Stimulated activated memory B cell treated with anti-CD40 and anti-IgM and Interleukin-4, amounts not matched to agents 10 μg/mL and 1 μg/mL and 100 μg/mL, for 72 hours (primary cell): ENCODE data around the gene SLC15A1.
A peak's percentile ranks its signal among the peaks of the same experiment; 100 is the strongest.

Source experiments
- ATAC-seq: fragments of 150-1000 bp; cut with Tn5 transposase; 2 replicates; pipeline ENCODE4 v1.10.0; 2021
- H3K27ac Mint-ChIP-seq: one replicate; pipeline ENCODE4 v1.8.0; 2022; ENCODE audit warnings: mild to moderate bottlenecking, mixed read lengths
- H3K27me3 Mint-ChIP-seq: one replicate; pipeline ENCODE4 v1.8.0; 2022; ENCODE audit warnings: mixed read lengths
- H3K36me3 Mint-ChIP-seq: one replicate; pipeline ENCODE4 v1.8.0; 2022; ENCODE audit warnings: mixed read lengths
- H3K4me1 Mint-ChIP-seq: one replicate; pipeline ENCODE4 v1.8.0; 2022; ENCODE audit warnings: mixed read lengths
- H3K4me3 Mint-ChIP-seq: one replicate; pipeline ENCODE4 v1.8.0; 2022; ENCODE audit warnings: mild to moderate bottlenecking, moderate library complexity, mixed read lengths
- H3K9me3 Mint-ChIP-seq: one replicate; pipeline ENCODE4 v1.8.0; 2022; ENCODE audit warnings: mixed read lengths

SLC15A1 gene

DNA sequence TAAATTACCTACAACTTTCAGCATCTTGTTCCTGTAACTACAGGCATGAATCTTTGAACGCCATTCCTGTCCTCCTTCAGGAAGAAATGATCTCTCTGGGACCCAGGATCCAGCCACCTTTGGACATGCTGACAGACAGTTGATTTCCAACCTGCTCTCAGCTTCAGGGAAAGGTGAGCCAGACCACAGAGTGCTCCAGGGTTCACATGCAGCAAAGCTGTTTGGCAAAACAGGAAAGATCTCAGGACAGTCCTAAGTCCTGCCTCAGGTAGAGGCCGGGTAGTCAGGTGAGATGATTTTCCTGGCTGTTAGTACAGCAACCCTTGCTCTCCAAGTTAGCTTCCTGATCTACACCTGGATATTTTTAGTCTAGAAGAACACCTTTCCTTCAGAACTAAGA is 9.1 kb downstream of the SLC15A1 start:
- Mint-ChIP-seq H3K4me3 (no peak overlapping the region), H3K9me3 (peaks cover 8% of the 10 kb centered on the region), H3K27ac (no peak overlapping the region), H3K4me1 (no peaks in the 10 kb centered on the region), H3K36me3 (no peaks in the 10 kb centered on the region), H3K27me3 (no peaks in the 10 kb centered on the region)
- no peak for ATAC-seq

GRCh38 chr13:98742961-98743360 is 9.5 kb downstream of the SLC15A1 start:
- H3K4me1 Mint-ChIP-seq: no peaks in the 10 kb centered on the region
- no peak overlapping the region for H3K27ac Mint-ChIP-seq
- H3K9me3 Mint-ChIP-seq: peaks cover 10% of the 10 kb centered on the region
- H3K27me3 Mint-ChIP-seq: no peaks in the 10 kb centered on the region
- ATAC-seq: no peak
- no peaks in the 10 kb centered on the region for H3K36me3 Mint-ChIP-seq
- H3K4me3 Mint-ChIP-seq: no peak overlapping the region

DNA sequence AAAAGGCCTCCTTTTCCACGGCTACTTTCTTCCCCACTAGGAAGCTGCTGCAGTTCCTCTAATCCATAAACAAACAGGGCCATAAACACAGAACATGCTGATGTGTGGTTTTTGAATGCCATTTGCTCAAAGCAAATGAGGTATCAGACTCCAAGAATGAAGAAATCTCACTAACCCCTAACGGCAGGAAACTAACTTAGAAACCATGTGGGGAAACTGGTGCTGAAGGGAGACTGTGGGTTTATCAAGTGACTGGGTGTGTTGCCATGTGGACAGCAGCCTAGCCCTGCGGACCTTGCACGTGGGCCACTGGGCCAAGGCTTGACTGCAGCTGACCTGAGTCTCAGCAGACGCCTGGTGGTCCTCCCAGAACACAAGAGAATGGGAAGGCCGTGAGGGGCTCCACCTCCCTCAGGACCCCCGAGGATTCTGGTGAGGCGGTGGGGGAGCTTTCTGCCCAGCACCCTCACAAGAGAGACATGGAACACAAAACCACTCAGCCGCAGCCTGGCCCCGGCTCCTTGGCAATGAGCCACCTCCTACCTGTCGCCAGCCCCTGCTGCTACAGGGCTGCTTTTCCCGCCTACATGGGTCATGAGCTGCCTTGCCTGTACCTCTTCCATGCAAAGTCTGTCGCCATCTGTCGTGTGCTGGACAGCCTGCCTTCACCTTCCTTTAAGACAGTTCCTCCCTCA is 10.6 kb downstream of the SLC15A1 start:
- H3K36me3 Mint-ChIP-seq: no peaks in the 10 kb centered on the region
- no peak overlapping the region for H3K27ac Mint-ChIP-seq
- H3K4me3 Mint-ChIP-seq: no peak overlapping the region
- no peaks in the 10 kb centered on the region for H3K4me1 Mint-ChIP-seq
- ATAC-seq: peak; percentile 32
- peaks cover 17% of the 10 kb centered on the region for H3K9me3 Mint-ChIP-seq
- no peaks in the 10 kb centered on the region for H3K27me3 Mint-ChIP-seq

DNA sequence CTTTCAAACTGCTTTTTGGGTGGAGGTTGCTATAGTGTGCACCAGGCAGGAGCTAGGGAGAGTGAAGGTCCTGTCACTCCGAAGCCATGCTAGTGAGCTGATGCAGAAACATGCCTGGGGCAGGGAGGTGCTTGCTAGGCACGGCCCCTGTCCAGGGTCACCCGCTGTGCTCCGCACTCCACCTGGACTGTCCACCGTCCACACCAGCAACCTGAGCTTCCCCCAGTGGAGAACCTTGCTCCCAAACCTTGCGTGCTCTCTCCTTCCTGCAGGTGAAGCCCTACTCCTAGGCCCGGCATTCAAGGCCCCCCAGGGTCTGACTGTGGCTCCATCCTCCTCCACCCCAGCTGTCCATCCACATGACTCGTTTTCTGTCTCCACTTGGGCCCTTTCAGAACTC is 12.3 kb downstream of the SLC15A1 start:
- Mint-ChIP-seq H3K9me3 (peaks cover 17% of the 10 kb centered on the region), H3K4me3 (no peak overlapping the region), H3K27ac (no peak overlapping the region), H3K4me1 (no peaks in the 10 kb centered on the region), H3K27me3 (no peaks in the 10 kb centered on the region), H3K36me3 (no peaks in the 10 kb centered on the region)
- no peak for ATAC-seq

GRCh38 chr13:98738993-98739392 is 13.5 kb downstream of the SLC15A1 start:
- Mint-ChIP-seq H3K36me3 (no peaks in the 10 kb centered on the region), H3K9me3 (peaks cover 17% of the 10 kb centered on the region), H3K27ac (no peak overlapping the region), H3K4me3 (no peak overlapping the region), H3K27me3 (no peaks in the 10 kb centered on the region), H3K4me1 (no peaks in the 10 kb centered on the region)
- no peak for ATAC-seq

DNA sequence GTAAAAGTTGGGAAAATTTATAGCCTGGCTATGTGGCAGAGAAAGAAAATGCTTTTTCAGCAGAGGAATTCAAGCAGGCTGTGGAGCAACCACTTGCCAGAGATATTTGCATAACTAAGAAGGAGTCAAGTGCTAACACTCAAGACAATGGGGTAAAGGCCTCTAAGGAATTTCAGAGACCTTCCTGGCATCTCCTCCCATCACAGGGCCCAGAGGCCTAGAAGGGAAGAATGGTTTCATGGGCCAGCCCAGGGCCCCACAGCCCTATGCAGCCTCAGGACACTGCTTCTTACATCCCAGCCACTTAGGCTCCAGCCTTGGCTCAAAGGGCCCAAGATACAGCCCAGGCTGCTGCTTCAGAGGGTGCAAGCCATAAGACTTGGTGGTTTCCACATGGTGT is 14.3 kb downstream of the SLC15A1 start:
- H3K27me3 Mint-ChIP-seq: no peaks in the 10 kb centered on the region
- H3K36me3 Mint-ChIP-seq: no peaks in the 10 kb centered on the region
- no peak overlapping the region for H3K27ac Mint-ChIP-seq
- peaks cover 17% of the 10 kb centered on the region for H3K9me3 Mint-ChIP-seq
- no peak for ATAC-seq
- no peak overlapping the region for H3K4me3 Mint-ChIP-seq
- H3K4me1 Mint-ChIP-seq: no peaks in the 10 kb centered on the region

DNA sequence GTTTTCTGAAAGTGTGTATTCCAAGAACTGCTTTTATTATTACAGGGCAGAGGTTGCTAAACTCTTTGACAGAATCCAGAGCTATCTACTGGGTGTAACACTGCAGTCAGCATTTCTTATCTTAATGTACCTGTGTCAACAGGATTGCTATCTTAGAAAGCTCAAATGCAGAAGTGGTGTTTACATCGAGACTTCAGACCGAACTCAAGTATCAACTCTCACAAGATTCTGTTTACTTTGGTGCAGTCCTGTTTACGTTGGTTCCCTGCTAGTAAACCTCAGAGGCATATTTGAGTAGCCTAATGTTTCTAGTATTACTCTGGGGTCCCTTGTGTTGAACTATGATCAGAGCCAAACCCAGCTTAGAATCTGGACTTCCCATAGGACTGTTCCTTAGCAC is 20.5 kb downstream of the SLC15A1 start:
- peaks cover 3% of the 10 kb centered on the region for H3K9me3 Mint-ChIP-seq
- peaks cover 36% of the 10 kb centered on the region for H3K27me3 Mint-ChIP-seq
- no peak overlapping the region for H3K27ac Mint-ChIP-seq
- H3K4me3 Mint-ChIP-seq: no peak overlapping the region
- H3K4me1 Mint-ChIP-seq: no peaks in the 10 kb centered on the region
- no peaks in the 10 kb centered on the region for H3K36me3 Mint-ChIP-seq
- no peak for ATAC-seq

GRCh38 chr13:98731038-98731437 is 21.4 kb downstream of the SLC15A1 start:
- no peak overlapping the region for H3K27ac Mint-ChIP-seq
- H3K36me3 Mint-ChIP-seq: no peaks in the 10 kb centered on the region
- ATAC-seq: no peak
- no peak overlapping the region for H3K4me3 Mint-ChIP-seq
- peaks cover 3% of the 10 kb centered on the region for H3K9me3 Mint-ChIP-seq
- H3K4me1 Mint-ChIP-seq: no peaks in the 10 kb centered on the region
- H3K27me3 Mint-ChIP-seq: peaks cover 36% of the 10 kb centered on the region

- H3K27me3 Mint-ChIP-seq: peaks cover 36% of the 10 kb centered on the region
- H3K9me3 Mint-ChIP-seq: peaks cover 3% of the 10 kb centered on the region
- no peak overlapping the region for H3K4me3 Mint-ChIP-seq
- H3K36me3 Mint-ChIP-seq: no peaks in the 10 kb centered on the region
- ATAC-seq: no peak
- no peaks in the 10 kb centered on the region for H3K4me1 Mint-ChIP-seq
- no peak overlapping the region for H3K27ac Mint-ChIP-seq
Measured at GRCh38 chr13:98730441-98730840, 22.0 kb downstream of the SLC15A1 start.

GRCh38 chr13:98729658-98730057 is 22.8 kb downstream of the SLC15A1 start:
- Mint-ChIP-seq H3K9me3 (peaks cover 3% of the 10 kb centered on the region), H3K4me3 (no peak overlapping the region), H3K27ac (no peak overlapping the region), H3K4me1 (no peaks in the 10 kb centered on the region), H3K27me3 (peaks cover 36% of the 10 kb centered on the region), H3K36me3 (no peaks in the 10 kb centered on the region)
- no peak for ATAC-seq

- Mint-ChIP-seq H3K4me1 (no peaks in the 10 kb centered on the region), H3K36me3 (no peaks in the 10 kb centered on the region), H3K27ac (no peak overlapping the region), H3K27me3 (peaks cover 5% of the 10 kb centered on the region), H3K4me3 (no peak overlapping the region), H3K9me3 (no peaks in the 10 kb centered on the region)
- ATAC-seq: no peak
Measured at GRCh38 chr13:98722958-98723357, 29.5 kb downstream of the SLC15A1 start.

GRCh38 chr13:98721825-98722510 is 30.5 kb downstream of the SLC15A1 start:
- no peak overlapping the region for H3K27ac Mint-ChIP-seq
- peak; percentile 17 for ATAC-seq
- H3K27me3 Mint-ChIP-seq: no peaks in the 10 kb centered on the region
- no peak overlapping the region for H3K4me3 Mint-ChIP-seq
- H3K9me3 Mint-ChIP-seq: no peaks in the 10 kb centered on the region
- H3K4me1 Mint-ChIP-seq: no peaks in the 10 kb centered on the region
- no peaks in the 10 kb centered on the region for H3K36me3 Mint-ChIP-seq

- Mint-ChIP-seq H3K27me3 (no peaks in the 10 kb centered on the region), H3K27ac (no peak overlapping the region), H3K4me3 (no peak overlapping the region), H3K4me1 (no peaks in the 10 kb centered on the region), H3K36me3 (no peaks in the 10 kb centered on the region), H3K9me3 (no peaks in the 10 kb centered on the region)
- ATAC-seq: no peak
Measured at GRCh38 chr13:98719527-98720250, 32.8 kb downstream of the SLC15A1 start.

- Mint-ChIP-seq H3K36me3 (no peaks in the 10 kb centered on the region), H3K4me3 (no peak overlapping the region), H3K27ac (no peak overlapping the region), H3K27me3 (no peaks in the 10 kb centered on the region), H3K9me3 (no peaks in the 10 kb centered on the region), H3K4me1 (no peaks in the 10 kb centered on the region)
- ATAC-seq: no peak
Measured at GRCh38 chr13:98717891-98718290, 34.6 kb downstream of the SLC15A1 start.

DNA sequence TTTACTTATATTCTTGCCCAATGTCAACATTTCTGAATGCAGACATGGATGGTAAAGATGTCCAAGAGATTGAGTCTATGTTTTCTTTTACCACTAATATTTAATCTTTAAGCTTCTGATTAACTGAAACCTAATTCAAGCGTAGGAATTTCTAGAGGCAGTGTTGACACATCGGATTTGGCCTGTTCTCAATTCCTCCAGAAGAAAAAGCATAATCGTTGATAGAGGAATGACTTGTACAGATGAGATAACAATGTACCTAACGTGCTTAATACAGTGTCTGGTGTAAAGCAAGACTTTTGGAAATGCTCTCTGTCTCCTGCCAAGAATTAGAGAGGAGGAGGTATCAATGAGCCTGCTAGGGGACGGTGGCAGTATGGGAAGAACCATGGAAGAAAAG is 35.2 kb downstream of the SLC15A1 start:
- H3K36me3 Mint-ChIP-seq: no peaks in the 10 kb centered on the region
- ATAC-seq: no peak
- no peak overlapping the region for H3K4me3 Mint-ChIP-seq
- no peaks in the 10 kb centered on the region for H3K9me3 Mint-ChIP-seq
- H3K27ac Mint-ChIP-seq: no peak overlapping the region
- H3K4me1 Mint-ChIP-seq: no peaks in the 10 kb centered on the region
- H3K27me3 Mint-ChIP-seq: no peaks in the 10 kb centered on the region

DNA sequence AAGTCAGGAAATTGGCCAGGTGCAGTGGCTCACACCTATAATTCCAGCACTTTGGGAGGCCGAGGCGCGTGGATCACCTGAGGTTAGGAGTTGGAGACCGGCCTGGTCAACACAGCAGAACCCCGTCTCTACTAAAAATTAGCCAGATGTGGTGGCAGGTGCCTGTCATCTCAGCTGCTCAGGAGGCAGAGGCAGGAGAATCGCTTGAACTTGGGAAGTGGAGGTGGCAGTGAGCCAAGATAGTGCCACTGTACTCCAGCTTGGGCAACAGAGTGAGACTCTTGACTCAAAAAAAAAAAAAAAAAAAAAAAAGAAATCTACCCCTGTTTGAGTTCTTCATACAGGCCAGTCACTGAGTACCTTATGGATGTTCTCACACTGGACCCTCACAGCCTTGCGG is 42.0 kb downstream of the SLC15A1 start:
- no peak overlapping the region for H3K4me3 Mint-ChIP-seq
- H3K27me3 Mint-ChIP-seq: peaks cover 30% of the 10 kb centered on the region
- no peak overlapping the region for H3K27ac Mint-ChIP-seq
- no peak for ATAC-seq
- H3K4me1 Mint-ChIP-seq: peaks cover 11% of the 10 kb centered on the region
- H3K9me3 Mint-ChIP-seq: peaks cover 2% of the 10 kb centered on the region
- no peaks in the 10 kb centered on the region for H3K36me3 Mint-ChIP-seq
